CD4-positive, alpha-beta T cell (primary cell): Measurements from ENCODE around the gene YPEL1. TPM values are rescaled to one million over a fixed set of nuclear protein-coding genes. Genes with fewer than 3 reads are reported as not detected.

ENCODE experiments used
- ATAC-seq: fragments of 200-7000 bp; cut with Tn5 transposase; one replicate; pipeline ENCODE4 v1.10.0; 2022; ENCODE audit warnings: mild to moderate bottlenecking; ENCODE audit not compliant: poor library complexity
- CTCF ChIA-PET: fragments of 350-600 bp; sonication (Branson Sonifier 250); formaldehyde crosslinking; loops from one replicate; lab custom pipeline; 2021; ENCODE audit warnings: antibody characterized with exemption, inconsistent platforms; lab: Charles Lee
- POLR2A ChIA-PET: fragments of 350-600 bp; sonication (Branson Sonifier 250); formaldehyde crosslinking; loops from one replicate; lab custom pipeline; 2021; ENCODE audit warnings: antibody characterized with exemption, inconsistent platforms; lab: Charles Lee
- DNase-seq, 14 experiments: peaks; one replicate each; pipeline ENCODE4 v3.0.0-alpha.2; 2013 to 2020; ENCODE audit warnings: mixed read lengths in 2 of 14
- H3K27ac ChIP-seq, 2 donors: one replicate each; pipeline versions ENCODE4 v1.5.1 to v1.7.0; 2013; ENCODE audit warnings: low read length in 2 of 2, low read depth in 1 of 2, mild to moderate bottlenecking in 1 of 2
- H3K27me3 ChIP-seq, 2 experiments: 1 replicate in 1 of 2; 2 replicates in 1 of 2; pipeline versions ENCODE4 v1.6.1 to v1.7.0; 2013; ENCODE audit warnings: low read length in 2 of 2, control low read depth in 1 of 2, mild to moderate bottlenecking in 1 of 2, moderate library complexity in 1 of 2; ENCODE audit not compliant: insufficient read depth in 2 of 2, control insufficient read depth in 1 of 2
- H3K36me3 ChIP-seq: one replicate; pipeline ENCODE4 v1.6.1; 2013; ENCODE audit warnings: low read length, control low read depth; ENCODE audit not compliant: insufficient read depth
- H3K4me1 ChIP-seq: one replicate; pipeline ENCODE4 v1.6.1; 2013; ENCODE audit warnings: low read length, control low read depth; ENCODE audit not compliant: insufficient read depth
- H3K4me3 ChIP-seq: one replicate; pipeline ENCODE4 v1.5.1; 2013; ENCODE audit warnings: mild to moderate bottlenecking, low read length, moderate library complexity
- H3K9me3 ChIP-seq, 2 experiments: 1 replicate in 1 of 2; 2 replicates in 1 of 2; pipeline versions ENCODE4 v1.6.1 to v1.7.0; 2013; ENCODE audit warnings: low read length in 2 of 2, mild to moderate bottlenecking in 2 of 2, control low read depth in 1 of 2, moderate library complexity in 1 of 2; ENCODE audit not compliant: control insufficient read depth in 1 of 2, insufficient read depth in 1 of 2
- H3K27ac Mint-ChIP-seq: one replicate; pipeline ENCODE4 v1.8.0; 2020; ENCODE audit warnings: mixed read lengths
- H3K27me3 Mint-ChIP-seq: one replicate; pipeline ENCODE4 v1.8.0; 2021; ENCODE audit warnings: mixed read lengths
- H3K36me3 Mint-ChIP-seq: one replicate; pipeline ENCODE4 v1.8.0; 2021; ENCODE audit warnings: low read depth, mixed read lengths
- H3K4me1 Mint-ChIP-seq: one replicate; pipeline ENCODE4 v1.8.0; 2021; ENCODE audit warnings: low read depth, mixed read lengths
- H3K4me3 Mint-ChIP-seq: one replicate; pipeline ENCODE4 v1.8.0; 2020; ENCODE audit warnings: mild to moderate bottlenecking, mixed read lengths
- H3K9me3 Mint-ChIP-seq: one replicate; pipeline ENCODE4 v1.8.0; 2020; ENCODE audit warnings: mixed read lengths
- intact Hi-C, 2 experiments: fragments of 100-400 bp; cut with DNase I in 1 of 2; cut with micrococcal nuclease in 1 of 2; formaldehyde crosslinking; loops; one replicate each; pipeline versions ENCODE4 v1.15.1 to v1.9.0; 2023 to 2025; cut with DNase I, micrococcal nuclease
- total RNA-seq, 174 experiments: library from RNA in 2 of 174; stranded (reverse) in 2 of 174; gene quantifications; one replicate each; pipeline ENCODE4 v1.2.3 and lab custom pipeline; 2021 to 2026
- TF ChIP-seq, protein P1 (sequence below): fragments of 200-600 bp; IDR thresholded peaks from one replicate; pipeline ENCODE4 v1.8.0; 2022; ENCODE audit warnings: antibody characterized with exemption, mild to moderate bottlenecking

The YPEL1 gene
- total RNA-seq, 2 experiments from 2014 or later = 2.3 to 2.6 TPM

DNA sequence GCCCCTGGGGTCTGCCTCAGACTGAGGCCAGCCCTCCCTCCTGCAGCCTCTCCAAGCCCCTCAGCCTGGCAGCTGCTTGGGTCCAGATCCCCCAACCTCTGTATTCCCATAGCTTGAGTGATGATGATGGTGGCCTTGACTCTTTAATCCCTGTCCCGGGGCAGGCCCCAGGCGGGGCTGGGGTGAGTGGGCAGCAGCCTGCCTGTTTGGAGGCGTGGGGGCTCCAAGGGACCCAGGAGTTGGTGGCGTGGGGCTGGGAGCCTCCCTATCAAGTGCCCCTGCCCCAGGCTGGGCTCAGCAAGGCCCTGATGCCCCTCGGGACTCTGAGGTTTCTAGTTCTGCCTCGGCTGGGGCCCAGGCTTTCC, 47.3 kb downstream of the YPEL1 start:
- TF ChIP-seq, protein P1, sequence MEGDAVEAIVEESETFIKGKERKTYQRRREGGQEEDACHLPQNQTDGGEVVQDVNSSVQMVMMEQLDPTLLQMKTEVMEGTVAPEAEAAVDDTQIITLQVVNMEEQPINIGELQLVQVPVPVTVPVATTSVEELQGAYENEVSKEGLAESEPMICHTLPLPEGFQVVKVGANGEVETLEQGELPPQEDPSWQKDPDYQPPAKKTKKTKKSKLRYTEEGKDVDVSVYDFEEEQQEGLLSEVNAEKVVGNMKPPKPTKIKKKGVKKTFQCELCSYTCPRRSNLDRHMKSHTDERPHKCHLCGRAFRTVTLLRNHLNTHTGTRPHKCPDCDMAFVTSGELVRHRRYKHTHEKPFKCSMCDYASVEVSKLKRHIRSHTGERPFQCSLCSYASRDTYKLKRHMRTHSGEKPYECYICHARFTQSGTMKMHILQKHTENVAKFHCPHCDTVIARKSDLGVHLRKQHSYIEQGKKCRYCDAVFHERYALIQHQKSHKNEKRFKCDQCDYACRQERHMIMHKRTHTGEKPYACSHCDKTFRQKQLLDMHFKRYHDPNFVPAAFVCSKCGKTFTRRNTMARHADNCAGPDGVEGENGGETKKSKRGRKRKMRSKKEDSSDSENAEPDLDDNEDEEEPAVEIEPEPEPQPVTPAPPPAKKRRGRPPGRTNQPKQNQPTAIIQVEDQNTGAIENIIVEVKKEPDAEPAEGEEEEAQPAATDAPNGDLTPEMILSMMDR = no peak
- Mint-ChIP-seq H3K4me1 (no peaks in the 10 kb centered on the region), H3K27ac (no peak overlapping the region), H3K9me3 (no peaks in the 10 kb centered on the region), H3K27me3 (no peaks in the 10 kb centered on the region), H3K36me3 (peaks cover 59% of the 10 kb centered on the region), H3K4me3 (no peak overlapping the region)
- H3K4me1 ChIP-seq = no peaks in the 10 kb centered on the region
- H3K4me3 ChIP-seq = no peak overlapping the region
- ATAC-seq = no peak
- intact Hi-C loops = no loop called here
- ChIA-PET CTCF (no interaction called here), POLR2A (no interaction called here)
- H3K27me3 ChIP-seq = no peaks in the 10 kb centered on the region
- peaks cover 74% of the 10 kb centered on the region for H3K36me3 ChIP-seq
- no peaks in the 10 kb centered on the region for H3K9me3 ChIP-seq
- H3K27ac ChIP-seq = no peak overlapping the region
- no peak for DNase-seq

DNA sequence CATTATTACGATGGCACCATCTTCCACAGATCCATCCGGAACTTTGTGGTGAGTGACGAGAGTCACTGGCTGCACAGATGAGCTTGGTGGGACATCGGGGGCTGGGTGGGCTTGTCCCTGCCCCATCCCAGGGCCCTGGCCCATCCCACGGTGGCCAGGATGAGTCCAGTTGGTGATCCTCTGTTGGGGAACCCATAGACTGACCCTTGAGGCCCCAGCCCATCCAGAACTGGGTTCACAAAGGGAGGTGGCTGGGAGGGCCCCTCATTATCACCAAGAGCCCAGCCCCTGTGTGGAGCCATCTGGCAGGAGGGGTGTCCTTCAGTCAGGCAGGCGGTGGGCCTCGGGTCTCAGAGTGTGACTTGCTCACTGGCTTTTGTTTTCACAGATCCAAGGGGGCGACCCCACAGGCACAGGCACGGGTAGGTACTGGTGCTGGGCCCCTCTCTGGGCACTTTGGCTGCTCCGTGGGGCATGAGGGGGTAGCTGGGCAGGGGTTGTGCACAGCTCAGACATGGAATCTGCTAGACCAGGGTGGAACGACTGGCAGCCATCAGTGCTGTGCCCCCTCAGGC, 47.8 kb downstream of the YPEL1 start:
- Histone ChIP-seq H3K27ac (no peak overlapping the region), H3K27me3 (no peaks in the 10 kb centered on the region), H3K9me3 (no peaks in the 10 kb centered on the region), H3K4me1 (no peaks in the 10 kb centered on the region), H3K4me3 (no peak overlapping the region), H3K36me3 (peaks cover 75% of the 10 kb centered on the region)
- Mint-ChIP-seq H3K27ac (no peak overlapping the region), H3K4me3 (no peak overlapping the region), H3K36me3 (peaks cover 65% of the 10 kb centered on the region), H3K4me1 (no peaks in the 10 kb centered on the region), H3K9me3 (no peaks in the 10 kb centered on the region), H3K27me3 (no peaks in the 10 kb centered on the region)
- intact Hi-C loops = no loop called here
- ATAC-seq = no peak
- POLR2A ChIA-PET = no interaction called here
- TF ChIP-seq, protein P1 = no peak
- CTCF ChIA-PET = no interaction called here
- DNase-seq = no peak

DNA sequence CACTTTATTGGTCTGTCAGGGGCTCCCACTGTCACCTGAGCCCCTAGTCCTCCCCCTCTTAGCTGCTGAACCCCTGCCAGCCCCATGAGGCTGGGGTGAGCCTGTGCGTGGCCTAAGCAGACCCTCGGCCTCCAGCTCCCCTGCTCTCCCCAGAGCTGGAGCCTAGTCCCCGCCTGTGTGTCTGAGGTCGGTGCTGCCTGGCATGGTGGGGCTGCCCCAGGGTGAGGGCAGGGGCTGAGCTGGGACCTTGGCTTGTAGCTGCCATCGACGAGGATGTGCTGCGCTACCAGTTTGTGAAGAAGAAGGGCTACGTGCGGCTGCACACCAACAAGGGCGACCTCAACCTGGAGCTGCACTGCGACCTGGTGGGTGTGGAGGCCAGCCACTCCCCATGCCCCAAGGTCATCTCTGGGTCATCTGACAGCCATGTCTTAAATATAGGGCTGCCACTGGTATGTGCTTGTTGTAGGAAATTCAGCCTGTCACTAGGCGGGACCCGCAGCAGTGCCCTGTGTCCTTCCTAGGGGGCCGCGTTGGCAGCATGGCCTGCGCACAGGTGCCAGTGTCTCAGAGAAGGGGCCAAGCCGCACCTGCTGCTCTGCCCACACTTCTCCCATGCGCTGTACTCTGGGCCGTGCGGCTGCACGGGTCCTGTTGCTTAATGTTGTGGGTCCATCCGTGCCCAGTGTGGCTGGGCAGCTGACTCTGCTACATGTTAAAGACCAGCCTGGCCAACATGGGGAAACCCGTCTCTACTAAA, 48.8 kb downstream of the YPEL1 start:
- H3K27me3 Mint-ChIP-seq = no peaks in the 10 kb centered on the region
- no peaks in the 10 kb centered on the region for H3K9me3 Mint-ChIP-seq
- H3K4me3 Mint-ChIP-seq = no peak overlapping the region
- intact Hi-C loops = no loop called here
- Histone ChIP-seq H3K4me1 (no peaks in the 10 kb centered on the region), H3K36me3 (peaks cover 83% of the 10 kb centered on the region), H3K27me3 (no peaks in the 10 kb centered on the region), H3K9me3 (no peaks in the 10 kb centered on the region), H3K4me3 (no peak overlapping the region), H3K27ac (no peak overlapping the region)
- H3K27ac Mint-ChIP-seq = no peak overlapping the region
- ATAC-seq = no peak
- ChIA-PET CTCF (no interaction called here), POLR2A (no interaction called here)
- no peak for DNase-seq
- TF ChIP-seq, protein P1 = no peak
- no peaks in the 10 kb centered on the region for H3K4me1 Mint-ChIP-seq
- H3K36me3 Mint-ChIP-seq = peaks cover 73% of the 10 kb centered on the region
